Measurements from ENCODE around the gene RREB1.

Gene RREB1

GRCh38 chr6:7166410-7167293 lies 58.9 kb downstream of the RREB1 start:
- no peak for DNase-seq

GRCh38 chr6:7169296-7169721 lies 61.5 kb downstream of the RREB1 start:
- no peak for DNase-seq

- DNase-seq = no peak
These were observed 62.5 kb downstream of the RREB1 start for GRCh38 chr6:7170117-7170732.

- DNase-seq = no peak
These were observed 63.4 kb downstream of the RREB1 start for GRCh38 chr6:7171119-7171518.

GRCh38 chr6:7171733-7172132 lies 64.0 kb downstream of the RREB1 start:
- no peak for DNase-seq

- no peak for DNase-seq
These were observed 64.9 kb downstream of the RREB1 start for GRCh38 chr6:7172649-7173048.

GRCh38 chr6:7173843-7174503 lies 66.2 kb downstream of the RREB1 start:
- DNase-seq = no peak

- no peak for DNase-seq
These were observed 67.7 kb downstream of the RREB1 start for GRCh38 chr6:7175462-7175861.

- DNase-seq = no peak
These were observed 68.4 kb downstream of the RREB1 start for GRCh38 chr6:7176208-7176607.

- no peak for DNase-seq
These were observed 70.5 kb downstream of the RREB1 start for GRCh38 chr6:7178280-7178679.

GRCh38 chr6:7180751-7181150 lies 73.0 kb downstream of the RREB1 start:
- DNase-seq = no peak

GRCh38 chr6:7183707-7184106 lies 75.9 kb downstream of the RREB1 start:
- DNase-seq = no peak

- no peak for DNase-seq
These were observed 76.7 kb downstream of the RREB1 start for GRCh38 chr6:7184502-7184901.

GRCh38 chr6:7185561-7185960 lies 77.8 kb downstream of the RREB1 start:
- DNase-seq = no peak

GRCh38 chr6:7188492-7188891 lies 80.7 kb downstream of the RREB1 start:
- no peak for DNase-seq

- DNase-seq = no peak
These were observed 81.5 kb downstream of the RREB1 start for GRCh38 chr6:7189101-7189758.

GRCh38 chr6:7190791-7191190 lies 83.0 kb downstream of the RREB1 start:
- no peak for DNase-seq

GRCh38 chr6:7193122-7193521 lies 85.4 kb downstream of the RREB1 start:
- no peak for DNase-seq

GRCh38 chr6:7194657-7195056 lies 86.9 kb downstream of the RREB1 start:
- no peak for DNase-seq

- no peak for DNase-seq
These were observed 87.7 kb downstream of the RREB1 start for GRCh38 chr6:7195339-7196018.

GRCh38 chr6:7196019-7196402 lies 88.2 kb downstream of the RREB1 start:
- DNase-seq = no peak

- no peak for DNase-seq
These were observed 89.0 kb downstream of the RREB1 start for GRCh38 chr6:7196685-7197283.

Measured in NCI-H1694 treated with DMSO at 0.1 percent for 48 hours (cell line).